Neural cell (in vitro differentiated cells): ENCODE measurements around the gene DLST. TPM values are rescaled to one million over a fixed set of nuclear protein-coding genes. Genes with fewer than 3 reads are reported as not detected.

Experiments used
- H2AFZ ChIP-seq: fragments of 200-600, 300-800 bp; sonication (generic), shearing (Covaris generic); 2 replicates; pipeline ENCODE4 v1.6.0; 2014; ENCODE audit warnings: low read depth, mild to moderate bottlenecking, antibody characterized with exemption, low read length, moderate library complexity
- H3F3A ChIP-seq: fragments of 200-600 bp; shearing (Covaris generic); 2 replicates; pipeline ENCODE4 v1.6.1; 2016; ENCODE audit warnings: mild to moderate bottlenecking, moderate library complexity, mixed read lengths, antibody characterized with exemption, low read length; ENCODE audit not compliant: insufficient read depth, poor library complexity, severe bottlenecking
- H3K27ac ChIP-seq: fragments of 200-600, 300-800 bp; sonication (generic), shearing (Covaris generic); 2 replicates; pipeline ENCODE4 v1.5.1; 2014; ENCODE audit warnings: mild to moderate bottlenecking, low read length, moderate library complexity
- H3K27me3 ChIP-seq: fragments of 300-800, 200-600 bp; sonication (generic), shearing (Covaris generic); 2 replicates; pipeline ENCODE4 v1.6.0; 2014; ENCODE audit warnings: mild to moderate bottlenecking, low read depth, low read length, moderate library complexity; ENCODE audit not compliant: insufficient read depth
- H3K36me3 ChIP-seq: fragments of 300-800, 200-600 bp; sonication (generic), shearing (Covaris generic); 2 replicates; pipeline ENCODE4 v1.5.1; 2014; ENCODE audit warnings: mild to moderate bottlenecking, antibody characterized with exemption, low read length, moderate library complexity; ENCODE audit not compliant: insufficient read depth
- H3K4me2 ChIP-seq: fragments of 300-800, 200-600 bp; sonication (generic), shearing (Covaris generic); 2 replicates; pipeline ENCODE4 v1.6.0; 2014; ENCODE audit warnings: mild to moderate bottlenecking, low read length
- H3K4me3 ChIP-seq: fragments of 300-800, 200-600 bp; sonication (generic), shearing (Covaris generic); 2 replicates; pipeline ENCODE4 v1.5.1; 2014; ENCODE audit warnings: mild to moderate bottlenecking, low read length, moderate library complexity
- H3K79me2 ChIP-seq: fragments of 200-600 bp; shearing (Covaris generic); replicated peaks from 2 replicates; pipeline ENCODE4 v1.6.0; 2014; ENCODE audit warnings: mild to moderate bottlenecking, low read length, moderate library complexity; ENCODE audit not compliant: insufficient read depth
- H3K9ac ChIP-seq: fragments of 300-800, 200-600 bp; sonication (generic), shearing (Covaris generic); 2 replicates; pipeline ENCODE4 v1.6.1; 2016; ENCODE audit warnings: mild to moderate bottlenecking, low read length, mixed read lengths
- H3K9me2 ChIP-seq: fragments of 200-600 bp; shearing (Covaris generic); 2 replicates; pipeline ENCODE4 v1.6.1; 2016; ENCODE audit warnings: mild to moderate bottlenecking, low read length, mixed read lengths; ENCODE audit not compliant: insufficient read depth
- H3K9me3 ChIP-seq: fragments of 200-600, 300-800 bp; sonication (generic), shearing (Covaris generic); 2 replicates; pipeline ENCODE4 v1.6.1; 2016; ENCODE audit warnings: mild to moderate bottlenecking, mixed run types, low read length, moderate library complexity, mixed read lengths
- H4K20me1 ChIP-seq: fragments of 200-600 bp; shearing (Covaris generic); 2 replicates; pipeline ENCODE4 v1.6.1; 2016; ENCODE audit warnings: mild to moderate bottlenecking, mixed run types; ENCODE audit not compliant: insufficient read depth
- EP300 ChIP-seq: fragments of 450-650 bp; conservative IDR thresholded peaks from 2 replicates; pipeline ENCODE4 v1.6.1; 2014; ENCODE audit warnings: antibody characterized with exemption, mild to moderate bottlenecking, moderate library complexity; ENCODE audit not compliant: poor library complexity, severe bottlenecking
- EZH2 ChIP-seq: fragments of 200-600, 300-800 bp; shearing (Covaris generic), sonication (generic); IDR thresholded peaks from 2 replicates; pipeline ENCODE4 v1.6.1; 2014; ENCODE audit warnings: antibody characterized with exemption, low read length, borderline replicate concordance, mild to moderate bottlenecking; ENCODE audit not compliant: insufficient read depth, poor library complexity, severe bottlenecking
- MXI1 ChIP-seq: fragments of 450-650 bp; conservative IDR thresholded peaks from 2 replicates; pipeline ENCODE4 v1.6.1; 2014; ENCODE audit warnings: antibody characterized with exemption, mild to moderate bottlenecking; ENCODE audit not compliant: poor library complexity, severe bottlenecking
- POLR2AphosphoS5 ChIP-seq: IDR thresholded peaks from 2 replicates; pipeline ENCODE4 v1.6.1; 2012
- SMC3 ChIP-seq: fragments of 450-650 bp; conservative IDR thresholded peaks from 2 replicates; pipeline ENCODE4 v1.6.1; 2014; ENCODE audit warnings: antibody characterized with exemption, mild to moderate bottlenecking, moderate library complexity; ENCODE audit not compliant: poor library complexity
- TAF1 ChIP-seq: IDR thresholded peaks from 2 replicates; pipeline ENCODE4 v1.6.1; 2012; ENCODE audit warnings: low read depth
- polyA plus RNA-seq: library from polyadenylated mRNA; depleted of rRNA; stranded (reverse); fragments of >200 nt; gene quantifications from 2 replicates; pipeline ENCODE4 v1.2.3, GENCODE V29; 2014
- TF ChIP-seq, protein P1 (sequence below): IDR thresholded peaks from 2 replicates; pipeline ENCODE4 v1.6.1; 2012; ENCODE audit warnings: borderline replicate concordance

Gene DLST
- polyA plus RNA-seq, 1 donor from 2014 or later: 59.7 TPM

DNA sequence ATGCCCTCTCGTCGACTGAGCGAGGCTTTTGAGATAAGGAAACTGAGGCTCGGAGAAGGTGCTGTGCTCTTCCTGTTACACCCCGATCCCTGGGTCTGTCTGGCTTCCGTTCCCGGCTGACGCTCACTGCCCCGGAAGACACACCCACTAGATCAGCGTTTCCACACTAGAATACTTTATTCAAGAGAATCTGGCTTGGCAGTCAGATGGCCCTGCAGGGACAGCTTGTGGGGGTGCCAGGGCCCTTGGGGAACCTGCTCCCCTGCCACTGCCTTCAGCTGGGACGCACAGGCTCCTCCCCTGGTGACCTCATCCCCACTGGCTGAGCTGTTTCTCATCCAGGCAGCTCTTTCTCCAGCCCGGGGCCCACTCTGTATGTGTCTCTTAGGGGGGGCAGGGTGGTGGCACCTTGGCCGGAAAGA, 60.0 kb downstream of the DLST start:
- Histone ChIP-seq H3K4me2 (no peak overlapping the region), H3K9me2 (no peaks in the 10 kb centered on the region), H3K9ac (no peak overlapping the region), H3K36me3 (no peaks in the 10 kb centered on the region), H3K27ac (no peak overlapping the region), H3K79me2 (no peaks in the 10 kb centered on the region), H3K27me3 (no peaks in the 10 kb centered on the region), H3F3A (no peaks in the 10 kb centered on the region), H3K4me3 (no peak overlapping the region), H4K20me1 (no peaks in the 10 kb centered on the region), H2AFZ (no peak overlapping the region), H3K9me3 (no peaks in the 10 kb centered on the region)
- TF ChIP-seq EZH2 (no peak), EP300 (no peak), TAF1 (no peak)

DNA sequence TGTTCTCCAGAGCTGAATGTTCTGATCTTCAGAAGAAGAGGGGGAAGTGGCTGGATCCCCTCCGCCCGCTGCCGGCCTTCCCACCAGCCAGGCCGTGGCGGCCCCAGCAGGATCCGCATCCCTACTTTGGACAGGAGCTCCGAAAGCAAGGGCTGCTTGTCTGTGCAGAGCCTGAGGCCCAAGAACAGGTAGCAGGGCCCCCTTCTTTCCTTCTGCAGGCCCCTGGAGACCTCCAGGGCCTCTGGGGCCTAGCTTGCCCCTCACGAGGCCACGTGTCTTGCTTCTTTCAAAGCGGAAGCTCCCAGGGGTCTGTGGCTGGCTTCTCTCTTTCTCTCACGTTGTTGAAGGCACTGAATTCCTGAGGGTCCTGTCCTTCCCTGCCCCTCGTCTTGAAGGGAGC, 60.5 kb downstream of the DLST start:
- Histone ChIP-seq H3K4me3 (no peak overlapping the region), H3K27me3 (no peaks in the 10 kb centered on the region), H3K27ac (no peak overlapping the region), H3K4me2 (no peak overlapping the region), H3K36me3 (no peaks in the 10 kb centered on the region), H3K79me2 (no peaks in the 10 kb centered on the region), H4K20me1 (no peaks in the 10 kb centered on the region), H2AFZ (no peak overlapping the region), H3K9ac (no peak overlapping the region), H3K9me2 (no peaks in the 10 kb centered on the region), H3F3A (no peaks in the 10 kb centered on the region), H3K9me3 (no peaks in the 10 kb centered on the region)
- TF ChIP-seq SMC3 (no peak), MXI1 (no peak)
- TF ChIP-seq, protein P1, sequence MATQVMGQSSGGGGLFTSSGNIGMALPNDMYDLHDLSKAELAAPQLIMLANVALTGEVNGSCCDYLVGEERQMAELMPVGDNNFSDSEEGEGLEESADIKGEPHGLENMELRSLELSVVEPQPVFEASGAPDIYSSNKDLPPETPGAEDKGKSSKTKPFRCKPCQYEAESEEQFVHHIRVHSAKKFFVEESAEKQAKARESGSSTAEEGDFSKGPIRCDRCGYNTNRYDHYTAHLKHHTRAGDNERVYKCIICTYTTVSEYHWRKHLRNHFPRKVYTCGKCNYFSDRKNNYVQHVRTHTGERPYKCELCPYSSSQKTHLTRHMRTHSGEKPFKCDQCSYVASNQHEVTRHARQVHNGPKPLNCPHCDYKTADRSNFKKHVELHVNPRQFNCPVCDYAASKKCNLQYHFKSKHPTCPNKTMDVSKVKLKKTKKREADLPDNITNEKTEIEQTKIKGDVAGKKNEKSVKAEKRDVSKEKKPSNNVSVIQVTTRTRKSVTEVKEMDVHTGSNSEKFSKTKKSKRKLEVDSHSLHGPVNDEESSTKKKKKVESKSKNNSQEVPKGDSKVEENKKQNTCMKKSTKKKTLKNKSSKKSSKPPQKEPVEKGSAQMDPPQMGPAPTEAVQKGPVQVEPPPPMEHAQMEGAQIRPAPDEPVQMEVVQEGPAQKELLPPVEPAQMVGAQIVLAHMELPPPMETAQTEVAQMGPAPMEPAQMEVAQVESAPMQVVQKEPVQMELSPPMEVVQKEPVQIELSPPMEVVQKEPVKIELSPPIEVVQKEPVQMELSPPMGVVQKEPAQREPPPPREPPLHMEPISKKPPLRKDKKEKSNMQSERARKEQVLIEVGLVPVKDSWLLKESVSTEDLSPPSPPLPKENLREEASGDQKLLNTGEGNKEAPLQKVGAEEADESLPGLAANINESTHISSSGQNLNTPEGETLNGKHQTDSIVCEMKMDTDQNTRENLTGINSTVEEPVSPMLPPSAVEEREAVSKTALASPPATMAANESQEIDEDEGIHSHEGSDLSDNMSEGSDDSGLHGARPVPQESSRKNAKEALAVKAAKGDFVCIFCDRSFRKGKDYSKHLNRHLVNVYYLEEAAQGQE: no peak

DNA sequence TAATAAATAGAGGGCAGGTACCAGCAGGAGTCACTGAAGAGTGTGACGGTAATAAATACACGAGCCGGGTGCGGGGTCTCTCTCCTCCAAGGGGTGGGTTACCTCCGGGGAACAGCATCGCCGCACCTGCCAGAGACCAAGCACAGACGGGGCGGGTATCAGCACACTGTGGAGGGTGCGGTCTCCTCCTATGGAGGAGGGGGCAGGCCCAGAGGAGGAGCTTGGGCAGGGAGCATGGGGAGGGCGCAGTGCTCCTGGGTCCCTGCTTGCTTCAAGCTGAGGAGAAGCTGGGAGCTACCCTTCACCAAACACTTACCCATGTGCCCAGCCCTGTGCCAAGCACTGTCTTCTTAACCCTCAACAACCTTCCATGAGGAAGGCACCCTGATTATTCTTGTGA, 60.9 kb downstream of the DLST start:
- Histone ChIP-seq H2AFZ (no peak overlapping the region), H3K27ac (no peak overlapping the region), H3K9me3 (no peaks in the 10 kb centered on the region), H3K79me2 (no peaks in the 10 kb centered on the region), H3K27me3 (no peaks in the 10 kb centered on the region), H3K9me2 (no peaks in the 10 kb centered on the region), H3K36me3 (no peaks in the 10 kb centered on the region), H3K4me2 (no peak overlapping the region), H3K4me3 (no peak overlapping the region), H3F3A (no peaks in the 10 kb centered on the region), H4K20me1 (no peaks in the 10 kb centered on the region), H3K9ac (no peak overlapping the region)
- no peak for TF ChIP-seq POLR2AphosphoS5
- no peak for TF ChIP-seq EP300
- TF ChIP-seq SMC3: no peak
